Activated CD4-positive, alpha-beta T cell treated with anti-CD3 and anti-CD28 coated beads, Interleukin-10, Interleukin-2, amounts not matched to agents 100 ng/mL and 50 ng/mL, durations not matched to agents 16 hours and 8 hours (primary cell): ENCODE results near the gene RAPGEF1.
"Not testable (repeated sequence)": the region's sequence is repeated elsewhere in the genome, so short reads cannot be mapped to it uniquely, and the experiment has no call there.

ENCODE experiments used
- DNase-seq: peaks from one replicate; pipeline ENCODE4 v3.0.0-alpha.2; 2020

The RAPGEF1 gene

DNA sequence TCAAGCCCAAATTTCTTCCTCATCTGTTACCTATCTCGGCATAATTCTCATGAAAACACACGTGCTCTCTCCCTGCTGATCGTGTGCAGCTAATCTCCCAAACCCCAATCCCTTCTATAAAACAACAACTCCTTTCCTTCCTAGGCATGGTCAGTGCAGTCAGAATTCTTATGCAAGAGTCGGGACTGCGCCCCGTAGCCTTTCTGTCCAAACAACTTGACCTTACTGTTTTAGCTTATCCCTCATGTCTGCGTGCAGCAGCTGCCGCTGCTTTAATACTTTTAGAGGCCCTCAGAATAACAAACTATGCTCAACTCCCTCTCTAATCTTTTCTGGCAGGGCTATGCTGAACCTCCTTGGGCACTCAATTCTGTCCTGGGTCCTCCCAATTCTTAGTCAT, 189.4 kb downstream of the RAPGEF1 start:
- DNase-seq = not testable (repeated sequence)

DNA sequence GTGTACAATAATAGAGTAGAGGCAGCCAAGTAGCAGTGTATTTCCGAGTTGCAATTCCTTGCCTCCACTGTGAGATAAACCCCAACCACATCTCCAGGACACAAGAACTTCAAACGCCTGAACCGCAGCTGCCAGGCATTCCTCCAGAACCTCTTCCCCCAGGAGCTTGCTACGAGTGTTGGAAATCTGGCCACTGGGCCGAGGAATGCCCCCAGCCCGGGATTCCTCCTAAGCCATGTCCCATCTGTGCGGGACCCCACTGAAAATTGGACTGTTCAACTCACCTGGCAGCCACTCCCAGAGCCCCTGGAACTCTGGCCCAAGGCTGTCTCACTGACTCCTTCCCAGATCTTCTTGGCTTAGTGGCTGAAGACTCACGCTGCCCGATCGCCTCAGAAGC, 190.7 kb downstream of the RAPGEF1 start:
- not testable (repeated sequence) for DNase-seq

DNA sequence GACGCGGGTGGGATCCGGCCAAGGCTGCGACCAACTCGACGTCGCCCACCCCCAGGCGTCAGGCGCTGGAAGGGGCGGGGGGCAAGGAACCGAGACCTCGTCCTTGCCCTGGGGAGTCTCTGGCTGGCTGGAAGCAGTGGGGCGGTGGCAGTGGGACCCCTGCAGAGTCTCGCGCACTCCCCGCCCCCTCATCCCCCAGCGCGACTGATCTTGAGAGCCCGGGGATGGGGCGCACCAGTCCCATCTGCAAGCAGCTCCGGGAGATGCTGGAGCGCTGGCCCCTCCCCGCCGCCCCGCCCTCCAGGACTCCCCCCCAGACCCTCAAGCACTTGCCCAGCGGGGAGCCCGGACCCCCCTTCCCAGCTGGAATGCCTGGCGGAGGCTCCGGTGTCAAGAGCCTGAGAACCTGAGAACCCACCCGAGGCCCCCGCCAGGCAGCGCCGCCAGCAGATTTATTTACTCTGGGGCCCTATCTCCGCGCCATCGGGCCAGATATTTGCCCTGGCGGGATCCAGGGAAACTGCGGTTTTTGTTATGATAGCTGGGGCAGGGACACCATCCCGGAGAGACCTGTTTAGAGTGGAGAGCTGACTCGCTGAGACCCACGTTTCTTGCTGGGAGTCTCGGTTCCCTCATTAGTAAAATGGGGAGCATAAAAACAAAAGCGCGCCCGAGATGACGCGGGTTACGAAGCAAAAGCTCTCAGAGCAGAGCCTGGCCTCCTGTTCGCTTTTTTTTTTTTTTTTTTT, 193.4 kb downstream of the RAPGEF1 start:
- DNase-seq = no peak

DNA sequence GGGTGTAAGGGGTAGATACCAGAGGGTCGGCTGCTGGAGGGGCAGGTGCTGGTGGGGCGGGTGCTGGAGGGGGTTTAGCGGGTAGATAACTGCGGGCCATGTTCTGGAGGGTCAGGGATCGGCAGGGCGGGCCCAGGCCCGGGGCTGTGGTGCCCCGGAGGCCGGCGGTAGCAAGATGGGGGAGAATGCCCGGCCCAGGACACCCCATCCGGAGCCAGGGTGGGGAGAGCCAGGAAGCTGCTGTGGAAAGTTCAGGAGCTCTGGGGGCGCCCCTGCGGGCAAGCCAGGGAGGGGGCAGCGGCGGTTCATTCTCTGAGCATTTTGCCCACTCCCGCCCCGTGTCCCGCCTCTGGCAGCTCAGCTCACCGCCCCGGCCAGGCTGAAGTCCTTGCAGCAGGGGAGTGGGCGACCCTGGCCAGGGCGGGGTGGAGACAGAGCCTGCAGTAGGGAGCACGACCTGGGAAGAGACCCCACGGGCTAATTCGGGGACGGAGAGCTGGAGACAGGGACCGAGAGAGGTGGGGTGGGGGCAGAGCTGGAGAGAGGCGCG, 194.0 kb downstream of the RAPGEF1 start:
- no peak for DNase-seq

DNA sequence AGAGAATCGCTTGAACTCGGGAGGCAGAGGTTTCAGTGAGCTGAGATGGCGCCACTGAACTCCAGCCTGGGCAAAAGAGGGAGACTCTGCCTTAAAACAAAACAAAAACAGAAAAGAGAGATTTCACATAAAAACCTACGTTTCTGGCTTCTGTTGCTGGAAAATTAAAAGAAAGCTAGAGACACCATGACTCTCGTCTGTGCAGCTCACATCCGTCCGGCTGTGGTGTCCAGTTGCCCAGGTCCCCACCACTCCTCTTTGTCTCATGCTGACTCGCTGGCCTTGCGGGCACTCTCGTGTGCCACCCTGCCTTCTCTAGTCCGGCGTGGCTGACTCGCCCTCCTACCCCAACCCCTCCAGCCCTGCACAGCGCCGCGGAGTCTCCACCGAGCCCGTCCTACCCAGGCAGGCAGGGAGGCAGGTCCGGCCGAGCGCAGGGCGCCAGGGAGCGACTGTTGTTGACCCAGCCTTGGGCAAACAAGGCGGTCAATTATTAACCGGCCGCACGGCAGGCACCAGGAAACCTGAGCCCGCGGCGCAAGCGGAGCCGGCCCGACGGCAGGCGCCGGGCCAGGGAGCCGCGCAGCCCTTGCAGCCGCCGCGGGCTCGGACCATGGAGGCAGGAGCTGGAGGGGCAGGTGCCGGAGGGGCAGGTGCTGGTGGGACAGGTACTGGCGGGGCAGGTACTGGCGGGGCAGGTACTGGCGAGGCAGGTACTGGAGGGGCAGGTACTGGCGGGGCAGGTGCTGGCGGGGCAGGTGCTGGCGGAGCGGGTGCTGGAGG, 194.7 kb downstream of the RAPGEF1 start, which contains the start of gene PRRT1B:
TSS of gene PRRT1B (plus strand) at position 521 of the 783 bp plus-strand sequence. CDS start at position 614, 93 bp downstream.
- no peak for DNase-seq

DNA sequence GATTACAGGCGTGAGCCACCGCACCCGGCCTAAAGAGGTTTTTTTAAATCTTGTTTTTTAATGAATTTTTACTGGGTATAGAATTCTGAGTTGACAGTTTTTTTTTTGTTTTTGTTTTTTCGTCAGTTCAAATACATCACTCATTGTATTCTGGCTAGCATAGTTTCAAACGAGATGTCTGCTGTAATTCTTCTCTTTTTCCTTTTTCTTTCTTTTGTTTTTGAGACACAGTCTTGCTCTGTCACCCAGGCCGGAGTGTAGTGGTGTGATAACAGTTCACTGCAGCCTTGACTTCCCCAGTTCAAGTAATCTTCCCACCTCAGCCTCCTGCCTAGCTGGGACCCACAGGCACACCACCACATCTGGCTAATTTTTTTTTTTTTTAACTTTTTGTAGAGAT, 196.7 kb downstream of the RAPGEF1 start:
- DNase-seq = no peak

DNA sequence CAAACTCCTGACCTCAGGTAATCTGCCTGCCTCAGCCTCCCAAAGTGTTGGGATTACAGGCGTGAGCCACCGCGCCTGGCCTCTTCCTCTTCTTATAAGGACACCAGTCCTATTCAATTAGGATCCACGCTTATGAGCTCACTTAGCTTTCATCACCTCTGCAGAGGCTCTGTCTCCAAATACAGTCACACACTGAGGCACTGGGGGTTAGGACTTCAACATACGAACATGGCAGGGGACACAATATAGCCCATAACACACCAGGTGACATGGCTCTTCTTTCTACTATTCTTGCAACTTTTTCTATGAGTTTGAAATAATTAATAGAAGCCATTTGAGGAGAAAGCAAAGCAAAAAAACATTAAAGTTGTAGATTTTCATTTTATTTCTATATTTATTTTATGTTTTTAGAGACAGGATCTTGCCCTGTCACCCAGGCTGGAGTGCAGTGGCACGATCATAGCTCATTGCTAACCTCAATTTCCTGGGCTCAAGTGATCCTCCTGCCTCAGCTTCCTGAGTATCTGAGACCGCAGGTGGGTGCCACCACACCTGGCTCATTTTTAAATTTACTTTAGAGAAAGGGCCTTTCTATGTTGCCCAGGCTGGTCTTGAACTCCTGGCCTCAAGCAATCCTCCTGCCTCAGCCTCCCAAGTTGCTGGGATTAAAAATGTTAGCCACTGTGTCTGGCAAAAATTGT, 200.5 kb downstream of the RAPGEF1 start:
- DNase-seq = no peak

DNA sequence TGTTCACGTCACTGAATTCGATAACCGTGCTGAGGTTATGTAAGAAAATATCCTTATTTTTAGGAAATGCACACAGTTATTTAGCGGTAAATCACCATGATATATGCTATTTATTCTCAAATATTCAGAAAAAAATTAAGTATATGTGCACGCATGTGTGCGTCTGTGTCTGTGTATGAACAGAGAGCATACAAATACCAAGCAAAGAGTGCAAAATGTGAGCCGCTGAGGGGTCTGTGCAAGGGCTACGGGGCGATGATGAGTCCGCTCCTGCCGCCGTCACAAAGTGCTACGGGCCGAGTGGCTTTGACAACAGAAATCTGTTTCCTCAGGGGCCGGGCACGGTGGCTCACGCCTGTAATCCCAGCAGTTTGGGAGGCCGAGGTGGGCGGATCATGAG, 201.9 kb downstream of the RAPGEF1 start:
- no peak for DNase-seq

DNA sequence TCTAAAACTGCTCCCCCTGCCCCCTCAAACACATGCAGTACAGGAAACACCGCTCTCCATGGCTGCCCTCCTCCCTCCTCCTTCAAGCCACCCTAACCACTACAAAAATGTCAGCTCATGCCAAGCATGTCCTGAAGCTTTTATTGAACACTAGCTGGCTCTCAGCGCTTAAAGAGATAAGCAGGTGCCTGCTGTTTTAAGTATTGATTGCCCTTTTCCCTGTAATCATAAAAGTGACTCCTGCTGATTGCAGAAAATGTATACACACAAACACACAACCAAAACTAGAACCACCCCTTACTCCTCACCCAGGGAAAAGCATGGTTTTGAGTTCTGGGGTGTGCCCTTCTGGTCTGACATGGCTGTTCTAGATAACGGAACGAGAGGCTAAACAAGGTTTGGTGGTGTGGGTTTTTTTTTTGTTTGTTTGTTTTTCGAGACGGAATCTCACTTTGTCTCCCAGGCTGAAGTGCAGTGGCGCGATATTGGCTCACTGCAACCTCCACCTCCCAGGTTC, 205.1 kb downstream of the RAPGEF1 start:
- no peak for DNase-seq

DNA sequence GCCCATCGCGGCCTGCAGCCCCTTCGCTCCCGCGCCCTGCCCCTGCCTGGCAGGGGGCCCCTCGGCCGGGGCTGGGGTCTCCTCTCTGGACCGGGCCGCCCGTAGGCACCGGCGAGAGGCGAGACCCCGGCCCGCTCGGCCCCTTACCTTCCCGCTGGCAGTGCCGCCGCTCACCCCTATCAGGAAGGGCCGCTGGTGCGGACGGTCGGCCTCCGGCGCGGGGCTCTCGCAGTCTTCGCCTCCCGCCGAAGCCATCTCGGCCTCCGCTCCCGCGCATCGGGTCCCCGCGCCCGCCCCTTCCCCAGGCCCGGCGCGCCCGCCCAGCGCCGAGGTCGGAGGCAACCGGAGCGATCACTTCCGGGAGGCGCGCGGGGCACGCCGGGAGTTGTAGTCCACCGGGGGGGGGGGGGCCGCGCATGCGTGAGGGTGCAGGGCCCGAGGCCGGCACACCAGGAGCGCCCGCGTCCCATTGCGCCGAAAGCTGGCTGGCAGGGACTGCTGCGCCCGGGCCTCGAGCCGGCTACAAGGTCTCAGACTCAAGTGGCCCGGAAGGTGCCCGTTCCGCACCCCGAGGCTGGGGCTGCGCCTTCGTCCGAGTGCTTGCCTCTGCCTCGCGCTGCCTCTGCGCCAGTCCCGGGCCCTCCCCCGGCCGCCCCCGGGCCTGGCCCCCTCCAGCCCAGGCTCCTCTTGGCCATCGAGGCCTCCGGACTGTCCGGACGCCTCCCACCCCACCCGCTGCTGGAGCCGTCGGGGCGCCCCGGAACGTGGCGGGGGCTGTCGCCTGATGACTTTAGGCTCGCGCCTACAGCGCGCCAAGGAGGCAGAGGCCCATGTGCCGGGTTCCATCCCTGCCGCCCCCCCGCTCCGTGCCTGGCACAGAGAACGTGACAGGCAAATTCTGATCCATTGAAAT, 208.7 kb downstream of the RAPGEF1 start, which contains the start of gene UCK1:
TSS of gene UCK1 (minus strand) at position 344 of the 913 bp plus-strand sequence. CDS start at position 255, 89 bp downstream.
- peak; percentile 85 for DNase-seq

DNA sequence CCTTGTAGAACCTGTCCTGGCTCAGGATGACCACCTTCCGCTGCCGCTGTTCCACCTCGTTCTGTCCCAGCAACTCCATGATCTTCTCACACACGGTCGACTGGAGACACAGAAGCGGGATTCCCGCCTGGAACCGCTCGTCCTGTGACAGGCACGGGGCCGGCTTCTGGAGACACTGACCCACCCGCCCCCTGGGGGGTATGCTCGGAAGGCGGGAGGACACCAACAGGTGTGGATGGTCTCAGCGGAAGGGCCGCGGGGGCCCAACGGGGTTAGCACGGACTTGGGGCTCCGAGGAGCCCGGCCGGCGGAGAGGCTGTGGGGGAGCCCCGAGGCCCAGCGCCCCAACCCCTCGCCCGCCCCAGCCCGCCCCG, 209.3 kb downstream of the RAPGEF1 start:
- peak; percentile 22 for DNase-seq

DNA sequence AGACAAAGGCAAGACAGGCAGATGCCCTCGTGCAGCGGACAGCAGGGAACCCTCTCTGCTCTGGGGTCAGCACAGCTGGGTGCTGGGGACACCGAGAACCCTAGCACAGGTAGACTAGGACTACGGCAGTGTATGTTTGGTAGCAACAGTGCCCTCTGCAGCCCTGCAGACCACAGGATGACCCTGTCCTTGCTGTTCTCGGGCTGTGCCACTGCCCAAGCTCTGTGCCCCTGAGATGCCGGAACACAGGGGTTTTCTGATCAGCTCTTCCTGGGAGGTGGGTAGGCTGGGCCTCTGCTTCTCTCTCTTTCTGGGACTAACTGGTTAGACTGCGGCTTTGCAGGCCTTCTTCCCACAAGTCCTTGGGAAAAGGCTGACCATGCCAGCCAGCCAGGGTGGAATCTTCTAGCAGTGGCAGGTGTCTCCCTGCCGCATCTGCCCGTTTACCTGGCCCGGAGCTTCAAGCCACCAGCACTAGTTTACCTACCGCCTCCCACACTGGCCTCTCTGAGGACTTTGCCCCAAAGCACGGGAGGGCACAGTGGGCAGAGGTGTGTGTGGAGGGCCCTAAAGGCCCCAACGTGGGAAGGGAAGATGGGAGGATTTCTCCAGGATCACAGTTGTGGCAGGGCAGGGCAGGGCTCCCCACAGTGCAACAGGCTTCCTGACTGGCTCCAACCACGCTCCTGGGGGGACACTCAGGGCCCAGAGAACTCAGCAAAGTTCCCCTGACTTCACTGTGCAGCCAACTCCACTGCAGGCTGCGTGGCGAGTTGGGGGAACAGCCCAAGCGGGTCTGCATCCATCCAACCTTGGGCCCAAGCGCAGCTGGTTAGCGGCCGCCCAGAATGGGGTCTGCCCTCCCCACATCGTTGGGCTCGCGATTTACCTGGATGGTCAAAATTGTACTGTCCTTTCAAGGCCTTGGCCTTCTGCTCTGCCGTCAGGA, 210.0 kb downstream of the RAPGEF1 start:
- DNase-seq = no peak

DNA sequence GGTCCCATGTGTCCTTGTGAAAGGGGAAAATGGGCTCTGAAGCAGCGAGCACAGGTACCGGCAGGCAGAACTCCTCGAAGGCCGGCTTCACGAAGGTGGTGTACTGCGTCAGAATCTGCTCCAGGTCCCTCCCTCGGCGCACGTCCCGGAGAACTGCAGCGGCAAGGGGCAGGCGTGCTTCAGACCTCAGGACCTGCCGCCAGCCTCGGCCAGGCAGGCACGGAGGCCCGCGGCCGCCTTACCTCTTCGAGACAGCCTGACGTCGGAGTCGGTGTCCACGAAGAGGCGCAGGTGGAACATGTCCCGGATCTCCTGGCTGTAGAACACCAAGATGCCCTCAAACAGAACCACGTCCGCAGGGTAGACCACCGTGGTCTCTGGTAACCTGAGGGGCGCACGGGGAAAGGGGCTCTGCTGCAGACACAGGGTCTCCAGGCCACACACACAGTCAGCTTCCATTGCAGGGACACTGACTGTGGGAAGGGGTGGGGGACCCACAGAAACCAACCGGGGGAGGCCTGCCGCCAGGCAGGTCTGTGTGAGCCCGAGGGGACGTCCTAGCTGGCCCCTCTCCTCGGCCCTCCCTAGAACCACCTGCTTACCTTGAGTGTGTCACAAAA, 210.9 kb downstream of the RAPGEF1 start:
- no peak for DNase-seq

DNA sequence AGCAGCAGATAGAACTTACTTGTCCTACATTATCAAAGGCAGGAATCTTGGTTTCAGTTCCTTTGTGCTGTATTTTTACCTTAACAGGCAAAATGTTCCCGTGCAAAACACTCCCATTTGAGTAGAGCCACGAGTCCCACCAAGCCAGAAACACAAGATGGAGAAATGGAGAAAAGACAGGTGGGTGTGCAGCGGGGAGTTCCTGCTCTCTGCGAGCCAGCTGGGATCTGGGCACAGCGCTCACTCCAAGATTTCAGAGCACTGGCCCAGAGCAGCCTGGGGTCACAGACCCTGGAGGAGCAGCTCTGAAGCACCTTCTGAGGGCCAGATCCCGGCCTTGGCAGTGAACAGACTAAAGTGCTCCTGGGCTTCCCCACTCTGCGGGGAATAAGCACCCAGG, 211.7 kb downstream of the RAPGEF1 start:
- no peak for DNase-seq
